ENCODE data around the gene RNF144B. TPM values are rescaled to one million over a fixed set of nuclear protein-coding genes. Genes with fewer than 3 reads are reported as not detected.
"Not testable (repeated sequence)": the region's sequence is repeated elsewhere in the genome, so short reads cannot be mapped to it uniquely, and the experiment has no call there.

Gene RNF144B
- total RNA-seq, 6 experiments from 2014 or later, result 0.83 to 4.8 (median 1.2) TPM

DNA sequence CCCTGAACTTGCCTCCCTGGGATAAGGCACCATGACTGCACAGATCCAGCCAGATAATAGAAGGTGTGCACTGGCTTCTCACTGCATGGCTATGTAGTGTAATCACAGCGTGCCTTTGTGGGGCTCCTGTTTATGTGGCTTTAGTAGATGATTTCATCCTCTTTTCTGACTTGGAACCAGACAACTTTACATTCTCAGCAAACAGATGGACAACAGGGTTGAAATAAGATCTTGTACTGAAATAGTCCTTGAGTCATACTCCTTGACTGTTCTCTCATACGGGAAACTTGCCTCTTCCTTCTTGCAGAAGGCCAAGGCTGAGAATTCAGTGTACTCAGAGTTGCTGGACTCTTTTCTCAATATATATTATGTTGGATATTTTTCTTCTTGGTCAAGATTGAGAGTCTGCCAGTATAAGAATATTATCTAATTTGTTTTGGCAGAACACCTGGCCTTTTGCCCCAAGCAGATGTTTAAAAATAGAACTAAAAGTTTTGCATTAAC is 25.0 kb upstream of the RNF144B start:
- no peak overlapping the region for H3K27ac Mint-ChIP-seq
- TF ChIP-seq, protein P1, sequence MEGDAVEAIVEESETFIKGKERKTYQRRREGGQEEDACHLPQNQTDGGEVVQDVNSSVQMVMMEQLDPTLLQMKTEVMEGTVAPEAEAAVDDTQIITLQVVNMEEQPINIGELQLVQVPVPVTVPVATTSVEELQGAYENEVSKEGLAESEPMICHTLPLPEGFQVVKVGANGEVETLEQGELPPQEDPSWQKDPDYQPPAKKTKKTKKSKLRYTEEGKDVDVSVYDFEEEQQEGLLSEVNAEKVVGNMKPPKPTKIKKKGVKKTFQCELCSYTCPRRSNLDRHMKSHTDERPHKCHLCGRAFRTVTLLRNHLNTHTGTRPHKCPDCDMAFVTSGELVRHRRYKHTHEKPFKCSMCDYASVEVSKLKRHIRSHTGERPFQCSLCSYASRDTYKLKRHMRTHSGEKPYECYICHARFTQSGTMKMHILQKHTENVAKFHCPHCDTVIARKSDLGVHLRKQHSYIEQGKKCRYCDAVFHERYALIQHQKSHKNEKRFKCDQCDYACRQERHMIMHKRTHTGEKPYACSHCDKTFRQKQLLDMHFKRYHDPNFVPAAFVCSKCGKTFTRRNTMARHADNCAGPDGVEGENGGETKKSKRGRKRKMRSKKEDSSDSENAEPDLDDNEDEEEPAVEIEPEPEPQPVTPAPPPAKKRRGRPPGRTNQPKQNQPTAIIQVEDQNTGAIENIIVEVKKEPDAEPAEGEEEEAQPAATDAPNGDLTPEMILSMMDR (IDR thresholded peaks at IDR 0.05), result no peak
- peaks cover 12% of the 10 kb centered on the region for H3K4me1 Mint-ChIP-seq (ENCODE audit: low read depth)
- H3K36me3 Mint-ChIP-seq (ENCODE audit: low read depth), result peaks cover 10% of the 10 kb centered on the region
- DNase-seq, result peak; percentile 86
- H3K4me3 Mint-ChIP-seq, result 0 out of 2 replicates have a peak overlapping the region, but pooled peaks have one; percentile 11
- H3K27me3 Mint-ChIP-seq (ENCODE audit: insufficient read depth), result peaks cover 12% of the 10 kb centered on the region
- H3K9me3 Mint-ChIP-seq, result no peaks in the 10 kb centered on the region; the same call in none of the 2 replicates

DNA sequence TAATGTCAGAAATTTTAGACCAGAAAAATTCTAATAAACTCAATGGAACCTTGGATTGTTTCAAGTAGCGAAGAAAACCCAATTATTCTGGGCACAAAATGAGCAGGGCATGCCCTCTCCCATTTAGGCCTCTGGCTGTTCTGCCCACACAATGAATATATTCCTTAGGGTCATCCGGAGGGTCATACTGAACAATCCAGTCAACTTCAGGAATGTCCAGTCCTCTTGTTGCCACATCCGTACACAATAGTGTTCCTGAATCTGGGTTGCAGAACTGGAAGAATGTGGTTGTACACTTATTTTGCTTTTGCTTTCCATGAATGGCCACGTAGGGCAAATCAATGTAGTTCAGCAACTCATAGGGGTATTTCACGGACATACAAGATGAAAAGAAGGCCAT is 23.4 kb upstream of the RNF144B start:
- peaks cover 10% of the 10 kb centered on the region; the same call in 1 of the 2 replicates for H3K36me3 Mint-ChIP-seq (ENCODE audit: low read depth)
- H3K4me3 Mint-ChIP-seq, result no peak overlapping the region
- H3K4me1 Mint-ChIP-seq (ENCODE audit: low read depth), result peaks cover 12% of the 10 kb centered on the region
- no peak for DNase-seq
- H3K9me3 Mint-ChIP-seq, result no peaks in the 10 kb centered on the region
- H3K27ac Mint-ChIP-seq, result no peak overlapping the region
- H3K27me3 Mint-ChIP-seq (ENCODE audit: insufficient read depth), result peaks cover 5% of the 10 kb centered on the region
- TF ChIP-seq, protein P1 (IDR thresholded peaks at IDR 0.05), result no peak

DNA sequence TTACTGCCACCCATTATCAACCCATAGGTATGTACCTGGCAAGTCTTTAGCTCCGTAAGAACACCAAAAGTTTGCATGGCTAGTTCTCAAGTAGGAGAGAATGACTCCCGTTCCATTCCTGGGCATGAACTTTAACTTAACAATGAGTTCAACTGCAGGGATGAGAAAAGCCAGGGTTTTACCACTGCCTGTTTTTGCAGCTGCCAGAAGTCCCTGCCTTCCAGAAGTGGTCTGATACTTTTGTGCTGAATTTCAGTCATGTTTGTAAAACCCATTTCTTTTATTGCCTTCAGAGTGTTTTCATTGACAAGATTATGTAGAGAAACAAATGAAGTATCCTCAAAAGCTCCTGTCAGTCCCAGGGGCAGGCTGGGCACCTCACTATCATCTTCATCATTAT is 22.6 kb upstream of the RNF144B start:
- peaks cover 12% of the 10 kb centered on the region for H3K4me1 Mint-ChIP-seq (ENCODE audit: low read depth)
- not testable (repeated sequence) for H3K4me3 Mint-ChIP-seq, DNase-seq

DNA sequence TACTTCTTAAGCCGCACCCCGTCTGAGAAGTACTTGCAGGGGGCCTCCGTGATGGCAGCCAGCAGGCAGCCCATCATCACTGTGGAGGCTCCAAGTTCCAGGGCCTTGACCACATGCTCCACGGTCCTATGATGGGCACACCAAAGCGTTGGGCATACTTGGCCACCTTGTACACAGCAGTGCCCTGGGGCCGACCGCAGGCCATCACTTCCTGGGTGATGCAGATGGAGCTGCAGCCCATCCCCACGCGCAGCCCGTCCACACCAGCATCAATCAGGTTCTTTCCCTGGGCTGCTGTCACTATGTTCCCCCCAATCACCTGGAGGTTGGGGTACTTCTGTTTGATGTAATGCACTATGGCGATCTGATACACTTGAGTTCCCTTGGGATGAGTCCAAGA is 19.8 kb upstream of the RNF144B start:
- no peak overlapping the region for H3K27ac Mint-ChIP-seq

More for the DNA sequence above, 22.6 kb upstream of the RNF144B start:
- H3K27ac Mint-ChIP-seq; H3K36me3 Mint-ChIP-seq (ENCODE audit: low read depth); H3K27me3 Mint-ChIP-seq (ENCODE audit: insufficient read depth); H3K9me3 Mint-ChIP-seq: not testable (repeated sequence)

DNA sequence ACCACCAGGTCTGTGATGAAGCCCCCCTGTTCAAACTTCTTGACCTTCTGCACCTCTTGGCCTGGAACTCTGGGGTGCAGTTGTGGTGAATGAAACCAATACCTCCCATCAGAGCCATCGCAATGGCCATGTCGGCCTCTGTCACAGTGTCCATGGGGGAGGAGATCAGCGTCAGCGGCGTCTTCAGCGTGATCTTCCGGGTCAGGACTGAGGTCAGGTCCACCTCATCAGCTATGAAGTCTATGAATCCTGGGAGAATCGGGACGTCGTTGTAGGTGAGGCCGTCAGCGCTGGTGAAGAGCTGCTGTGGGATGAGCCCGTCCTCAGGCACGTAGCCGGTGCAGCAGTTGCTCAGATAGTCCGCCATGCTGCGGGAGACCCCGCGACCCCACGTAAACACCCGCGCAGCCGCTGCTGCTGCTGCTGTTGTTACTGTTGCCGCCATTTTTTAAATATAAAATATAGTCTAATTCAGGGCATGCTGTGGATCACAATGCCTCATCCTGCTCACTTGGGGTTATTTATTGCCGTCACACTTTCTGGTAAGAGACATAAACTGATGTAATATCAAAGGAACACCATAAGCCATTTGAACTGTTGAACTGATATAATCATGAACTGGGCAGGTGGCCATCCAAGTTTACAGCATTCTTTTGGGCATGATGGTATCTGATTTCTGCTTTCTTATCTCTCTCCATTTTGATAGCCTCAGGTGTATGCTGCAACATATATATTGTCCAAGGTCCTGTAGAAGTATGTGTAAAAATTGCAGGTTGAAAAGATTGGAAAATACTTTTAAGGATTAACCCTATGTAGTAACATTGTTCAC is 18.7 kb upstream of the RNF144B start:
- Mint-ChIP-seq H3K9me3 (no peaks in the 10 kb centered on the region), H3K4me3 (no peak overlapping the region), H3K36me3 (ENCODE audit: low read depth) (peaks cover 10% of the 10 kb centered on the region; the same call in 1 of the 2 replicates), H3K27ac (no peak overlapping the region), H3K4me1 (ENCODE audit: low read depth) (peaks cover 10% of the 10 kb centered on the region), H3K27me3 (ENCODE audit: insufficient read depth) (peaks cover under 1% of the 10 kb centered on the region; the same call in 1 of the 2 replicates)
- no peak for DNase-seq
- TF ChIP-seq, protein P1 (IDR thresholded peaks at IDR 0.05), result no peak

More for the DNA sequence above, 19.8 kb upstream of the RNF144B start:
- Mint-ChIP-seq H3K4me1 (ENCODE audit: low read depth) (peaks cover 15% of the 10 kb centered on the region), H3K4me3 (no peak overlapping the region), H3K27me3 (ENCODE audit: insufficient read depth) (no peaks in the 10 kb centered on the region; the same call in 1 of the 2 replicates), H3K36me3 (ENCODE audit: low read depth) (peaks cover 10% of the 10 kb centered on the region; the same call in 1 of the 2 replicates), H3K9me3 (no peaks in the 10 kb centered on the region)
- TF ChIP-seq, protein P1 (IDR thresholded peaks at IDR 0.05), result no peak
- no peak for DNase-seq

DNA sequence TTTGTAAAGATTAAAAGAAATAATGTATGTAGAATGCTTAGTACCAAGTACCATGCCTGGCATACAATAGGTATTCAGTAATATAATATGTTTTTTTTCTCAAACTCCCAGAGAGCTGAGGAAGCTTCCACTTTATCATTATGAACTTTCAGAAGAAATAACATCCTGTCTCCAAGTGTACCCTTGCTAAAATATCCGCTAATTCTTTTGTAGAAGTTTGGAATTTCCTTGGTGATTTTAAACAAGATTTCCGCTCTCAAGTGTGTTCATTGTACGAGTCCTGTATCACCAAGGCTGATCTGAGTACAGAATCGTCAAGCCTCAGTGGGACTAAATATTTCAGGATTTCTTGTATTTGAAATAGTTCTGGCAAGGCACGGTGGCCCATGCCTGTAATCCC is 16.1 kb upstream of the RNF144B start:
- TF ChIP-seq, protein P1 (IDR thresholded peaks at IDR 0.05), result no peak
- peaks cover 1% of the 10 kb centered on the region; the same call in 1 of the 2 replicates for H3K27me3 Mint-ChIP-seq (ENCODE audit: insufficient read depth)
- no peak for DNase-seq
- peaks cover 10% of the 10 kb centered on the region for H3K4me1 Mint-ChIP-seq (ENCODE audit: low read depth)
- no peaks in the 10 kb centered on the region for H3K9me3 Mint-ChIP-seq
- no peak overlapping the region for H3K4me3 Mint-ChIP-seq
- no peak overlapping the region for H3K27ac Mint-ChIP-seq
- no peaks in the 10 kb centered on the region for H3K36me3 Mint-ChIP-seq (ENCODE audit: low read depth)

Data from HFFc6 (cell line).